A549 (cell line): ENCODE results near the gene LMO7. TPM values are rescaled to one million over a fixed set of nuclear protein-coding genes. Genes with fewer than 3 reads are reported as not detected.

ENCODE experiments used
- ATAC-seq, 2 experiments: fragments of 200-7000 bp in 1 of 2; fragments of >200 bp in 1 of 2; cut with Nextera tagmentation in 1 of 2; cut with Tn5 transposase in 1 of 2; 3 replicates each; pipeline versions ENCODE4 v1.8.0 to v1.9.1; 2018 to 2020; ENCODE audit warnings: mild to moderate bottlenecking in 1 of 2, moderate library complexity in 1 of 2
- CTCF ChIA-PET: fragments of 300-600 bp; sonication (Branson Sonifier 250); formaldehyde crosslinking; extraction: SDS; loops from one replicate; lab custom pipeline; 2021; ENCODE audit warnings: antibody characterized with exemption, inconsistent platforms; lab: Yijun Ruan, JAX
- POLR2A ChIA-PET: fragments of 350-600 bp; formaldehyde crosslinking; extraction: SDS; loops from one replicate; lab custom pipeline; 2021; ENCODE audit warnings: antibody characterized with exemption, inconsistent platforms; lab: Yijun Ruan, JAX
- DNase-seq, 2 experiments: peaks; one replicate each; pipeline versions ENCODE4 v3.0.0 to v3.0.0-alpha.2; 2011 to 2016; ENCODE audit warnings: low read depth in 1 of 2, low spot score in 1 of 2
- FAIRE-seq: peaks from 2 replicates; lab custom pipeline; 2011; peaks lifted over from hg19 to GRCh38; lab: Jason Lieb, UNC
- H3K27ac ChIP-seq, 2 experiments: fragments of >200 bp; sonication (Bioruptor Twin); formaldehyde crosslinking; 3 replicates each; pipeline ENCODE4 v1.5.1; 2016 to 2017
- H3K4me1 ChIP-seq: fragments of >200 bp; sonication (Bioruptor Twin); formaldehyde crosslinking; 3 replicates; pipeline ENCODE4 v1.6.1; 2016
- H3K4me2 ChIP-seq: fragments of >200 bp; sonication (Bioruptor Twin); formaldehyde crosslinking; 3 replicates; pipeline ENCODE4 v1.6.1; 2016
- H3K4me3 ChIP-seq: fragments of >200 bp; sonication (Bioruptor Twin); formaldehyde crosslinking; 3 replicates; pipeline ENCODE4 v1.5.1; 2016
- H3K9me3 ChIP-seq: fragments of >200 bp; sonication (Bioruptor Twin); formaldehyde crosslinking; 3 replicates; pipeline ENCODE4 v1.6.1; 2016
- BHLHE40 ChIP-seq: IDR thresholded peaks from 2 replicates; pipeline ENCODE4 v1.6.1; 2012; ENCODE audit warnings: low read depth, low read length, inconsistent platforms
- CBX8 ChIP-seq: fragments of 200-600 bp; sonication (generic); IDR thresholded peaks from 2 replicates; pipeline ENCODE4 v1.6.1; 2016
- CHD4 ChIP-seq: fragments of 200-600 bp; sonication (generic); IDR thresholded peaks from 2 replicates; pipeline ENCODE4 v1.6.1; 2016; ENCODE audit warnings: antibody characterized with exemption, mild to moderate bottlenecking, borderline replicate concordance
- E2F6 ChIP-seq: IDR thresholded peaks from 2 replicates; pipeline ENCODE4 v1.6.1; 2012; ENCODE audit warnings: low read depth, borderline replicate concordance
- EP300 ChIP-seq, 2 experiments: fragments of >200 bp; sonication (Bioruptor Twin); formaldehyde crosslinking; IDR thresholded peaks; 2 replicates in 1 of 2; 3 replicates in 1 of 2; pipeline ENCODE4 v1.6.1; 2016 to 2017
- FOSL2 ChIP-seq, 2 experiments: fragments of 450-650 bp in 1 of 2; fragments of >200 bp in 1 of 2; sonication (Bioruptor Twin) in 1 of 2; formaldehyde crosslinking; IDR thresholded peaks; 2 replicates each; pipeline versions ENCODE4 v1.5.0 to v1.6.1; 2016 to 2020; ENCODE audit warnings: mild to moderate bottlenecking in 1 of 2, moderate library complexity in 1 of 2
- FOXS1 ChIP-seq: fragments of 250-450 bp; sonication (Bioruptor Pico); IDR thresholded peaks from 2 replicates; pipeline ENCODE4 v1.5.0; 2020; ENCODE audit warnings: mild to moderate bottlenecking, moderate library complexity
- HDAC2 ChIP-seq: fragments of 200-600 bp; sonication (generic); IDR thresholded peaks from 2 replicates; pipeline ENCODE4 v1.6.1; 2016
- HOXB13 ChIP-seq: fragments of 250-450 bp; sonication (Bioruptor Pico); IDR thresholded peaks from 2 replicates; pipeline ENCODE4 v1.5.0; 2020; ENCODE audit warnings: low read depth, mild to moderate bottlenecking, moderate library complexity
- HOXB5 ChIP-seq: fragments of 250-450 bp; sonication (Bioruptor Pico); IDR thresholded peaks from 2 replicates; pipeline ENCODE4 v1.5.0; 2020; ENCODE audit warnings: mild to moderate bottlenecking, moderate library complexity
- KDM1A ChIP-seq: fragments of 200-600 bp; sonication (generic); IDR thresholded peaks from 2 replicates; pipeline ENCODE4 v1.6.1; 2016; ENCODE audit warnings: low read depth, mild to moderate bottlenecking
- MAFK ChIP-seq: fragments of 450-650 bp; IDR thresholded peaks from 2 replicates; pipeline ENCODE4 v1.6.1; 2014; ENCODE audit not compliant: partially characterized antibody
- NR3C1 ChIP-seq: fragments of >200 bp; sonication (Bioruptor Twin); formaldehyde crosslinking; IDR thresholded peaks from 3 replicates; pipeline ENCODE4 v1.6.1; 2017
- POLR2AphosphoS2 ChIP-seq: conservative IDR thresholded peaks from 2 replicates; pipeline ENCODE4 v1.6.1; 2012; ENCODE audit warnings: low read length, improper control_type of control experiment, inconsistent platforms
- RAD21 ChIP-seq, 2 experiments: fragments of >200 bp in 1 of 2; sonication (Bioruptor Twin) in 1 of 2; formaldehyde crosslinking in 1 of 2; IDR thresholded peaks in 1 of 2; conservative IDR thresholded peaks in 1 of 2; 2 replicates in 1 of 2; 3 replicates in 1 of 2; pipeline ENCODE4 v1.6.1; 2012 to 2018; ENCODE audit warnings: inconsistent platforms in 1 of 2
- RNF2 ChIP-seq: fragments of 200-600 bp; sonication (generic); IDR thresholded peaks from 2 replicates; pipeline ENCODE4 v1.6.1; 2016; ENCODE audit warnings: low read depth, mild to moderate bottlenecking, antibody characterized with exemption, moderate library complexity, borderline replicate concordance
- SMC3 ChIP-seq: fragments of >200 bp; sonication (Bioruptor Twin); formaldehyde crosslinking; IDR thresholded peaks from 3 replicates; pipeline ENCODE4 v1.6.1; 2018; ENCODE audit warnings: inconsistent platforms
- SREBF2 ChIP-seq: fragments of 450-650 bp; IDR thresholded peaks from 2 replicates; pipeline ENCODE4 v1.6.1; 2014; ENCODE audit warnings: mild to moderate bottlenecking, moderate library complexity
- TFCP2L1 ChIP-seq: fragments of 250-450 bp; sonication (Bioruptor Pico); IDR thresholded peaks from 2 replicates; pipeline ENCODE4 v1.5.0; 2021; ENCODE audit warnings: mild to moderate bottlenecking
- ZNF302 ChIP-seq: fragments of 250-450 bp; sonication (Bioruptor Pico); IDR thresholded peaks from 2 replicates; pipeline ENCODE4 v1.9.0; 2021; ENCODE audit warnings: inconsistent platforms, mild to moderate bottlenecking, moderate library complexity
- ZSCAN20 ChIP-seq: fragments of 250-450 bp; sonication (Bioruptor Pico); IDR thresholded peaks from 2 replicates; pipeline ENCODE4 v1.8.0; 2022; ENCODE audit warnings: mild to moderate bottlenecking, moderate library complexity
- WGBS: methylation state at CpG from one replicate; pipeline ENCODE4 v1.1.6; 2017; ENCODE audit errors: missing lambda C conversion rate; 5-methylcytosine and 5-hydroxymethylcytosine counted together
- polyA plus RNA-seq, 4 experiments: library from polyadenylated mRNA; depleted of rRNA in 3 of 4; stranded (reverse); fragments of >200 nt; fragmentation: RNase III in 1 of 4; extraction: RNeasy Plus Mini Kit Qiagen cat#74134 plus additional on column Dnase treatment in 1 of 4; gene quantifications; 2 replicates in 3 of 4; 3 replicates in 1 of 4; pipeline ENCODE4 v1.2.3, GENCODE V29; 2011 to 2017
- TF ChIP-seq, protein P1 (sequence below): fragments of 250-450 bp; sonication (Bioruptor Pico); IDR thresholded peaks from 2 replicates; pipeline ENCODE4 v1.5.0; 2020; ENCODE audit warnings: low read depth, mild to moderate bottlenecking, moderate library complexity
- TF ChIP-seq, protein P2 (sequence below): fragments of >200 bp; sonication (Bioruptor Twin); formaldehyde crosslinking; IDR thresholded peaks from 2 replicates; pipeline ENCODE4 v1.6.1; 2016

LMO7 gene
- polyA plus RNA-seq, 2 of the 4 experiments (the other 2 are of a cell fraction), result 23.4 to 33.2 TPM

DNA sequence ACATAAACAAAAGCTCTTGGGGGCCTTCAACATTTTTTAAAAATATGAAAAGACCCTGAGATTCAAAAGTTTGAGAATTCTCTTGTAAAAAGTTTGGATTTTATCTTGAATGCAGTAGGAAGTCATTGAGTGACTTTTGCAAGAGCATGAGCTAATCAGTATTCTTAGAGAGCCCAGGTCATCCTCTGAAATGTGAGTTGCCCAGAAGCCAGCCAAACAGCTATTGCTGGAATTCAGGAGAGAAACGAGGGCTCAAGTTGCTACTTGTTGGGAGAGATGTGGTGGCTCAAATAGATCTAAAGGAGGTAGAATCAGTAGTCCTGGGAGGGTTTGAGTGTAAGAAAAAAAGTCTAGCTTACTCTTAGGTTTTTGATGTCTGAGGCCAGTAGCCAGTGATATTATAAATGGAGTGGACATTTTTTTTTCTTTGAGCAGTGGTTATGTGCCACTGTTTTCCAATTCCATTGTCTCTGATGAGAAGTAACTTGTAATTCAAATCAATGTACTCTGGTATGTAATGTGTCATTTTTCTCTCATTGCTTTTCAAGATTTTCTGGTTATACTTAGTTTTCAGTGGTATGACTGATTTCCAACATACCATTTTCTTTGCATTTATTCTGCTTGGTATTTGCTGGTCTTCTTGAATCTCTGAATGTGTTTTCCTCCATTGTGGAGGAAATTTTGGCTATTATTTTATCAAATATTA lies 30.7 kb downstream of the LMO7 start:
- Histone ChIP-seq H3K27ac (no peak overlapping the region), H3K4me3 (no peak overlapping the region), H3K4me2 (no peak overlapping the region), H3K9me3 (no peaks in the 10 kb centered on the region), H3K4me1 (peaks cover 13% of the 10 kb centered on the region)
- CTCF ChIA-PET, result no interaction called here
- no peak for TF ChIP-seq E2F6
- no peak for TF ChIP-seq MAFK
- no peak for TF ChIP-seq SREBF2
- TF ChIP-seq CBX8, result no peak
- TF ChIP-seq HOXB13 (CRISPR knock-in tag), result no peak
- TF ChIP-seq FOXS1 (CRISPR knock-in tag), result no peak
- TF ChIP-seq, protein P1, sequence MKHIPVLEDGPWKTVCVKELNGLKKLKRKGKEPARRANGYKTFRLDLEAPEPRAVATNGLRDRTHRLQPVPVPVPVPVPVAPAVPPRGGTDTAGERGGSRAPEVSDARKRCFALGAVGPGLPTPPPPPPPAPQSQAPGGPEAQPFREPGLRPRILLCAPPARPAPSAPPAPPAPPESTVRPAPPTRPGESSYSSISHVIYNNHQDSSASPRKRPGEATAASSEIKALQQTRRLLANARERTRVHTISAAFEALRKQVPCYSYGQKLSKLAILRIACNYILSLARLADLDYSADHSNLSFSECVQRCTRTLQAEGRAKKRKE (CRISPR knock-in tag), result no peak
- TF ChIP-seq CHD4, result no peak
- TF ChIP-seq POLR2AphosphoS2, result no peak
- TF ChIP-seq HOXB5 (CRISPR knock-in tag), result no peak
- POLR2A ChIA-PET, result no interaction called here
- FAIRE-seq, result no peak
- 30% methylated on average over 1 of the region's 1 CpG for WGBS
- no peak for ATAC-seq
- no peak for DNase-seq

GRCh38 chr13:75669706-75670105 lies 33.6 kb downstream of the LMO7 start:
- no peaks in the 10 kb centered on the region for H3K9me3 ChIP-seq
- H3K27ac ChIP-seq, result no peak overlapping the region
- FAIRE-seq (no peak), ATAC-seq (no peak), DNase-seq (no peak)
- H3K4me3 ChIP-seq, result no peak overlapping the region
- POLR2A ChIA-PET, result no interaction called here
- TF ChIP-seq TFCP2L1 (no peak), SMC3 (no peak), RAD21 (conservative IDR thresholded peaks at IDR 0.05 in 1 of 2, IDR thresholded peaks at IDR 0.05 in 1 of 2) (no peak), MAFK (no peak), ZNF302 (CRISPR knock-in tag) (no peak), BHLHE40 (no peak), FOSL2 (IDR thresholded peaks at IDR 0.05) (no peak), FOSL2 (CRISPR knock-in tag; IDR thresholded peaks at IDR 0.05) (no peak), ZSCAN20 (CRISPR knock-in tag) (no peak), RNF2 (no peak), HDAC2 (no peak), FOXS1 (CRISPR knock-in tag) (no peak), KDM1A (no peak), NR3C1 (no peak), HOXB13 (CRISPR knock-in tag) (no peak), EP300 (IDR thresholded peaks at IDR 0.05) (no peak)
- TF ChIP-seq, protein P1 (CRISPR knock-in tag), result no peak
- TF ChIP-seq, protein P2, sequence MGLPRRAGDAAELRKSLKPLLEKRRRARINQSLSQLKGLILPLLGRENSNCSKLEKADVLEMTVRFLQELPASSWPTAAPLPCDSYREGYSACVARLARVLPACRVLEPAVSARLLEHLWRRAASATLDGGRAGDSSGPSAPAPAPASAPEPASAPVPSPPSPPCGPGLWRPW, result no peak
- no peak overlapping the region for H3K4me2 ChIP-seq
- CTCF ChIA-PET, result interaction anchor here (0.9 to 1.0 kb wide), 2 partner anchors 17 to 200 kb away, joined by 3 read pairs; no protein-coding TSS in a partner anchor
- H3K4me1 ChIP-seq, result 0 out of 3 replicates have a peak, but pooled peaks cover 2% of the 10 kb centered on the region
